LNCAP (cell line): ENCODE measurements around the gene TBC1D14.

ENCODE experiments used
- CTCF ChIP-seq: fragments of 450-650 bp; IDR thresholded peaks from 2 replicates; pipeline ENCODE4 v1.5.1; 2017; ENCODE audit warnings: mild to moderate bottlenecking

TBC1D14 gene

GRCh38 chr4:6961496-6962210 lies 52.0 kb downstream of the TBC1D14 start:
- TF ChIP-seq CTCF = no peak

GRCh38 chr4:6962211-6963041 lies 52.8 kb downstream of the TBC1D14 start:
- TF ChIP-seq CTCF = no peak

- no peak for TF ChIP-seq CTCF
Measured at GRCh38 chr4:6963139-6963611, 53.5 kb downstream of the TBC1D14 start.

- no peak for TF ChIP-seq CTCF
Measured at GRCh38 chr4:6964858-6965257, 55.2 kb downstream of the TBC1D14 start.

- no peak for TF ChIP-seq CTCF
Measured at GRCh38 chr4:6965329-6965728, 55.7 kb downstream of the TBC1D14 start.

- TF ChIP-seq CTCF = no peak
Measured at GRCh38 chr4:6967846-6968340, 58.3 kb downstream of the TBC1D14 start.

GRCh38 chr4:6968496-6968895 lies 58.9 kb downstream of the TBC1D14 start:
- TF ChIP-seq CTCF = no peak
